Body of pancreas (tissue), 4 donors: ENCODE data around the gene AJAP1. TPM values are rescaled to one million over a fixed set of nuclear protein-coding genes. Genes with fewer than 3 reads are reported as not detected.
"Not testable (repeated sequence)": the region's sequence is repeated elsewhere in the genome, so short reads cannot be mapped to it uniquely, and the experiment has no call there.

ENCODE experiments used
- ATAC-seq: fragments of 150-250 bp; one replicate; pipeline ENCODE4 v1.9.1; 2016
- DNase-seq, 4 donors: peaks; one replicate each; pipeline ENCODE4 v3.0.0-alpha.2; 2019
- H3K27ac ChIP-seq, 4 donors: fragments of 200-600 bp; sonication (generic); 1 replicate in 3 of 4; 2 replicates in 1 of 4; pipeline versions ENCODE4 v1.5.1 to v1.6.1; 2016 to 2019; ENCODE audit warnings: mild to moderate bottlenecking in 1 of 4, mixed read lengths in 1 of 4, moderate library complexity in 1 of 4
- H3K27me3 ChIP-seq, 2 donors: fragments of 200-600 bp; sonication (generic); one replicate each; pipeline ENCODE4 v1.6.0; 2016; ENCODE audit warnings: mild to moderate bottlenecking in 1 of 2
- H3K36me3 ChIP-seq, 2 donors: fragments of 200-600 bp; sonication (generic); replicated peaks in 1 of 2; 2 replicates each; pipeline ENCODE4 v1.5.1; 2016; ENCODE audit warnings: low read depth in 2 of 2; ENCODE audit not compliant: insufficient read depth in 1 of 2
- H3K4me1 ChIP-seq: fragments of 200-600 bp; sonication (generic); one replicate; pipeline ENCODE4 v1.6.0; 2016
- H3K4me3 ChIP-seq, 2 donors: fragments of 200-600 bp; sonication (generic); 1 replicate in 1 of 2; 2 replicates in 1 of 2; pipeline ENCODE4 v1.5.1; 2016 to 2019
- H3K9me3 ChIP-seq, 3 donors: fragments of 200-600 bp; sonication (generic); 1 replicate in 2 of 3; 2 replicates in 1 of 3; pipeline ENCODE4 v1.5.1; 2016
- CTCF ChIP-seq, 7 experiments: fragments of 450-650 bp in 4 of 7; fragments of 200-600 bp in 3 of 7; sonication (generic) in 3 of 7; IDR thresholded peaks; one replicate each; pipeline ENCODE4 v1.5.1; 2016 to 2019; ENCODE audit warnings: antibody characterized with exemption in 7 of 7
- POLR2A ChIP-seq, 3 donors: fragments of 450-650 bp; IDR thresholded peaks; one replicate each; pipeline ENCODE4 v1.6.1; 2016; ENCODE audit warnings: antibody characterized with exemption in 3 of 3, mild to moderate bottlenecking in 2 of 3
- WGBS, 2 donors: methylation state at CpG; one replicate each; pipeline ENCODE4 v1.1.5; 2017; 5-methylcytosine and 5-hydroxymethylcytosine counted together
- intact Hi-C: fragments of 100-400 bp; cut with DNase I; formaldehyde crosslinking; loops from one replicate; pipeline ENCODE4 v1.15.1; 2023
- total RNA-seq, 2 donors: library from RNA; depleted of rRNA; stranded (reverse); fragments of >200 nt; gene quantifications; one replicate each; pipeline ENCODE4 v1.1.0, GENCODE V29; 2016

The AJAP1 gene
- total RNA-seq, 2 donors from 2014 or later: 0.66 to 2.9 TPM

DNA sequence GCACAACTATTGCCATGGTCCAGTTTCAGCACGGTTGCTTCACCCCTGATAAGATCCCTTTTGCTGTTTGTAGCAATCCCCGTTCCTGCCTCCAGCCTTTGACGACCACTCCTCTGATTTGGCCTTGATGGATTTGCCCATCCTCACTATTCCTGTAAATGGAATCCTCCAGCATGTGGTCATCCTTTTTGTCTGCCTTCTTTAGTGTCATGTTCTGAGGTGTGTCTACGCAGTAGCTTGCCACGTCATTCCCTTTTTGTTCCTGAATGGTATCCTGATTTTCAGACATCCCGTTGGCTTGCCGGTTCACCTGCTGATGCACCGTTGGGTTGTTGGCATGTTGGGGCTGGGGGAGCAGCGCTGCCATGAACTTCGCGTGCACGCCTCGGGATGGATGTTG is 7.8 kb downstream of the AJAP1 start:
- TF ChIP-seq CTCF (IDR thresholded peaks at IDR 0.05): no peak
- TF ChIP-seq POLR2A (IDR thresholded peaks at IDR 0.05): no peak
- Histone ChIP-seq H3K36me3 (no peaks in the 10 kb centered on the region), H3K9me3 (no peaks in the 10 kb centered on the region), H3K4me3 (no peak overlapping the region), H3K4me1 (no peaks in the 10 kb centered on the region), H3K27ac (no peak overlapping the region), H3K27me3 (no peaks in the 10 kb centered on the region)
- no peak for DNase-seq
- no peak for ATAC-seq
- WGBS, 2 donors: 63 to 66% methylated on average over 13 of the region's 13 CpGs
- intact Hi-C loops: no loop called here

DNA sequence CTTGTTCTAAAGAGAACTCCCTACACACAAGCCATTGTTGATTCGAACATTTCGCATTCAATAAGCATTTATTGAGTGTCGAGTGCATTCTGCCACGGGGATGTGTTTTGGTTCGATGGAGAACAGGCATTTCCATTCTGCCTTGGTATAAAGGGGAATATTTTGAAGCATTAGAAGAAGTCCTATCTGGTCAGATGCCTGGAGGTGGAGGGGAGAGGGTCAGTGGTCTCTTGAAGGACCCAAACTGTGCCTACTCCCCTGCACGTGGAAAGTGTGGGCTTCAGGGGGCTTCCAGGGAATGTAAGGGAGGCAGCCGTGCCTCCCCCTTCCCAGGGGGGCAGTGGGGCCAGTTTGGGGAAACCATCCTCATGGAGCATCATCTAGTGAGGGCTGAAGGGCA is 8.3 kb downstream of the AJAP1 start:
- H3K9me3 ChIP-seq: no peaks in the 10 kb centered on the region
- TF ChIP-seq POLR2A (IDR thresholded peaks at IDR 0.05) (no peak), CTCF (IDR thresholded peaks at IDR 0.05) (no peak)
- no peak for DNase-seq
- H3K4me1 ChIP-seq: no peaks in the 10 kb centered on the region
- H3K27me3 ChIP-seq: no peaks in the 10 kb centered on the region
- no peak for ATAC-seq
- no peak overlapping the region for H3K4me3 ChIP-seq
- H3K27ac ChIP-seq: no peak overlapping the region
- WGBS, 2 donors: 59 to 64% methylated on average over 7 of the region's 7 CpGs
- intact Hi-C loops: no loop called here
- H3K36me3 ChIP-seq: no peaks in the 10 kb centered on the region

DNA sequence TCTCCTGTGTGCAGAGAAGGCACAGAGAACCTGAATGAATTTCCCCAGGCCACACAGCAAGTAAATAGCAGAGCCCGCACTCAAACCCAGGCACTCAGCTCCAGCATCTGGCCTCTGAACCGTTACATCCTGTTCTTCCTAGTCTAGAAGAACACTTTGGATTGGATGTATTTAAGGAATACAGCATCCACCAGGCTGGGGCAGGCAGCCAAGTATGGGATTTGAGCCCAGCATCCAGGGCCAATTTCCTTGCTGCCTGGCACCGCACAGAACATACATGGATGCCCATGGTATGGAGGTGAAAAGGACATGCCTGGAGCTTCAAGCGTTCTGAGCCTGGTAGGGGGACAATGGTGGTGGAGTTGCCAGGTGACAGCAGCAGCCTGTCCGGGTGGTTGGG is 9.7 kb downstream of the AJAP1 start:
- no peak for ATAC-seq
- no peaks in the 10 kb centered on the region for H3K27me3 ChIP-seq
- DNase-seq: no peak
- no peak overlapping the region for H3K4me3 ChIP-seq
- H3K27ac ChIP-seq: no peak overlapping the region
- no peak for TF ChIP-seq CTCF (IDR thresholded peaks at IDR 0.05)
- H3K36me3 ChIP-seq: no peaks in the 10 kb centered on the region
- no peaks in the 10 kb centered on the region for H3K9me3 ChIP-seq
- intact Hi-C loops: no loop called here
- 78 to 83% methylated on average over 4 to 5 of the region's 5 CpGs for WGBS, 2 donors
- no peaks in the 10 kb centered on the region for H3K4me1 ChIP-seq

DNA sequence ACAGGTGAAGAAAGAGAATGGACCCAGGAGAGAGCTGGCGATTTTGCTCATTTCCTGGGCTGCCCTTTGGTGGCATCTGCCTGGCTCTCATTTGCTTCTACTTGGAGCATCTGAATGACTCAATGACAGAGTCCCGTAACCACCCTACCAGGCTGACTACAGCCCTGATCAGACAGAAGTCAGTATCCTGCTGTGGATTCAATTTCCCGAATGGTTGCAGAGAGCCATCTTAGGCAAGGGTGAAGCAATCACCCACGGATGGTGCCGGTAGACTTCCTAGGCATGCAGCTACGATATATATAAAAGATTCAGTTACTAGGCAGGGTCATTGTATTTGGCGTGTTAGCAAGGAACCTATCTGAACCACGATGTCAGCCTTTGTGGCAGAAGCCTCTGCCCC is 10.2 kb downstream of the AJAP1 start:
- H3K4me1 ChIP-seq: no peaks in the 10 kb centered on the region
- DNase-seq (no peak), ATAC-seq (no peak)
- intact Hi-C loops: no loop called here
- no peaks in the 10 kb centered on the region for H3K27me3 ChIP-seq
- no peak overlapping the region for H3K27ac ChIP-seq
- H3K9me3 ChIP-seq: no peaks in the 10 kb centered on the region
- no peaks in the 10 kb centered on the region for H3K36me3 ChIP-seq
- TF ChIP-seq POLR2A (IDR thresholded peaks at IDR 0.05): no peak
- no peak for TF ChIP-seq CTCF (IDR thresholded peaks at IDR 0.05)
- no peak overlapping the region for H3K4me3 ChIP-seq
- WGBS, 2 donors: 67 to 73% methylated on average over 2 to 8 of the region's 8 CpGs

DNA sequence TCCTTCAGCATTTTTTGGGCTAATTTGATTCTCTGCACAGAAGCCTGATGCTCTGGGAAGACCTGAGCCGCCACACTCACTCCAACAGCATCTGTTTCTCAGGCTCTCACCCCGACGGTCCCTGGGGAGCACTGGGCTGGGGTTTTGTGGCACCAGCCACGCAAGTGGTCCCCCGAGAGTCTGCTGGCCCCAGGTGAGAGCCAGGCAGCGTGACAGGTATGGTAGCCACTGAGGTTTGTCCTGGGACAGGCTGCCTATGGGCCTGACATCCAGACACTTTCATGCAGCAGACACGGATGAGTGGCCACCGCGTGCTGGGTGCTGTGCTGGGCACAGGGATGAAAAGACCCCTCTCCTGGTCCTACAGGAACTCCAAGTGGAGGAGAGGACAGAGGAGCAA is 11.0 kb downstream of the AJAP1 start:
- no peaks in the 10 kb centered on the region for H3K4me1 ChIP-seq
- intact Hi-C loops: no loop called here
- no peak for TF ChIP-seq POLR2A (IDR thresholded peaks at IDR 0.05)
- TF ChIP-seq CTCF (IDR thresholded peaks at IDR 0.05): no peak
- H3K27me3 ChIP-seq: no peaks in the 10 kb centered on the region
- no peak overlapping the region for H3K4me3 ChIP-seq
- no peaks in the 10 kb centered on the region for H3K9me3 ChIP-seq
- ATAC-seq (no peak), DNase-seq (no peak)
- WGBS, 2 donors: 65% methylated on average over 6 to 9 of the region's 9 CpGs
- no peaks in the 10 kb centered on the region for H3K36me3 ChIP-seq
- H3K27ac ChIP-seq: no peak overlapping the region

DNA sequence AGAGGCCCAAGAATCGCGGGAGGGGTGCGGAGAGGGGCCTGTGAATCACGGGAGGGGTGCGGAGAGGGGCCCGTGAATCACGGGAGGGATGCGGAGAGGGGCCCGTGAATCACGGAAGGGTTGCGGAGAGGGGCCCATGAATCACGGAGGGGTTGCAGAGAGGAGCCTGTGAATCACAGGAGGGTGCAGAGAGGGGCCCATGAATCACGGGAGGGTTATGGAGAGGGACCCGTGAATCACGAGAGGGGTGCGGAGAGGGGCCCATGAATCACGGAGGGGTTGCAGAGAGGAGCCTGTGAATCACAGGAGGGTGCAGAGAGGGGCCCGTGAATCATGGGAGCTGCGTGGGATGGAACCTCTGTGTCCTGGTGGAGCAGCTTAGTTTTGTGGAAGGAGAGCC is 12.3 kb downstream of the AJAP1 start:
- WGBS, 2 donors: 70 to 75% methylated on average over 19 of the region's 19 CpGs
- H3K4me1 ChIP-seq, H3K4me3 ChIP-seq, H3K9me3 ChIP-seq, H3K27me3 ChIP-seq, DNase-seq, H3K36me3 ChIP-seq, ATAC-seq, H3K27ac ChIP-seq, intact Hi-C loops: not testable (repeated sequence)
